ENCODE measurements around the gene BCL2L14.

DNA sequence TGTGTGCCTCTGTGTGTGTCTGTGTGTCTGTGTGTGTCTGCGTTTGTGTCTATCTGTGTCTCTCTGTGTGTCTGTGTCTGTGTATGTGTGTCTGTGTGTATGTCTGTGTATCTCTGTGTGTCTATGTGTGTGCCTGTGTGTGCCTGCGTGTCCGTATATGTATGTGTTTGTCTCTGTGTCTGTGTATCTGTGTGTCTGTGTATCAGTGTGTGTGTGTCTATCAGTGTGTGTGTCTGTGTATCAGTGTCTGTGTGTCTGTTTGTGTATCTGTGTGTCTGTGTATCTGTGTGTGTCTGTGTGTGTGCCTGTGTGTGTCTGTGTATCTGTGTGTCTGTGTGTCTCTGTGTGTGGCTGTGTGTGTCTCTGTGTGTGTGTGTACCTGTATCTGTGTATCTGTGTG is 23.1 kb upstream of the BCL2L14 start:
- TF ChIP-seq, protein P1, sequence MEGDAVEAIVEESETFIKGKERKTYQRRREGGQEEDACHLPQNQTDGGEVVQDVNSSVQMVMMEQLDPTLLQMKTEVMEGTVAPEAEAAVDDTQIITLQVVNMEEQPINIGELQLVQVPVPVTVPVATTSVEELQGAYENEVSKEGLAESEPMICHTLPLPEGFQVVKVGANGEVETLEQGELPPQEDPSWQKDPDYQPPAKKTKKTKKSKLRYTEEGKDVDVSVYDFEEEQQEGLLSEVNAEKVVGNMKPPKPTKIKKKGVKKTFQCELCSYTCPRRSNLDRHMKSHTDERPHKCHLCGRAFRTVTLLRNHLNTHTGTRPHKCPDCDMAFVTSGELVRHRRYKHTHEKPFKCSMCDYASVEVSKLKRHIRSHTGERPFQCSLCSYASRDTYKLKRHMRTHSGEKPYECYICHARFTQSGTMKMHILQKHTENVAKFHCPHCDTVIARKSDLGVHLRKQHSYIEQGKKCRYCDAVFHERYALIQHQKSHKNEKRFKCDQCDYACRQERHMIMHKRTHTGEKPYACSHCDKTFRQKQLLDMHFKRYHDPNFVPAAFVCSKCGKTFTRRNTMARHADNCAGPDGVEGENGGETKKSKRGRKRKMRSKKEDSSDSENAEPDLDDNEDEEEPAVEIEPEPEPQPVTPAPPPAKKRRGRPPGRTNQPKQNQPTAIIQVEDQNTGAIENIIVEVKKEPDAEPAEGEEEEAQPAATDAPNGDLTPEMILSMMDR (IDR thresholded peaks at IDR 0.05), result no peak
- TF ChIP-seq POLR2A (IDR thresholded peaks at IDR 0.05), result no peak

Measured in thyroid gland (tissue), 4 donors.